Activated naive CD4-positive, alpha-beta T cell treated with anti-CD3 and anti-CD28 coated beads, Interleukin-2, amount 50 U/mL, for 24 hours (primary cell): ENCODE data around the gene ROR2.

Experiments used
- H3K27ac Mint-ChIP-seq: one replicate; pipeline ENCODE4 v1.8.0; 2021; ENCODE audit warnings: mild to moderate bottlenecking, mixed read lengths
- H3K27me3 Mint-ChIP-seq: one replicate; pipeline ENCODE4 v1.8.0; 2021; ENCODE audit warnings: mixed read lengths
- H3K36me3 Mint-ChIP-seq: one replicate; pipeline ENCODE4 v1.8.0; 2021; ENCODE audit warnings: mixed read lengths
- H3K4me1 Mint-ChIP-seq: one replicate; pipeline ENCODE4 v1.8.0; 2021; ENCODE audit warnings: mixed read lengths
- H3K4me3 Mint-ChIP-seq: one replicate; pipeline ENCODE4 v1.8.0; 2021; ENCODE audit warnings: mild to moderate bottlenecking, mixed read lengths
- H3K9me3 Mint-ChIP-seq: one replicate; pipeline ENCODE4 v1.8.0; 2021; ENCODE audit warnings: mixed read lengths

Gene ROR2

DNA sequence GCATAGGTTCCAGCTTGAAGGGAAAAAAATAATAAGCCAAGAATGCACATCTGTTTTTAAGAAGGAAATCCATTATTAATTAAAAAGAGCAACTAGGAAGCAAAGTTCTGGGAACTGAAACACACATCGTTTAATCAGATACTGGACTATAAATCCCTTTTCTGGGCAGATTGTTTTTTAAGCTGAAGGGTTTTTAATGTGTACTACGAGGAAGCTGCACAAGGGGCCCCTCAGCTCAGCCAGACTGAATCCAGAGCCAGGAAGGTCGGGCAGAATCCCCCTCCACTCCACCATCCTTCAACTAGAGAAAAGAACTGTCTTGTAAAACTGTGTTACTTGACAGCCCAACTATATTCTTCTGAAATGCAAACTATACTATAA, 49.2 kb downstream of the ROR2 start:
- peaks cover 10% of the 10 kb centered on the region for H3K27me3 Mint-ChIP-seq
- H3K27ac Mint-ChIP-seq: no peak overlapping the region
- H3K4me3 Mint-ChIP-seq: no peak overlapping the region
- H3K9me3 Mint-ChIP-seq: no peaks in the 10 kb centered on the region
- H3K4me1 Mint-ChIP-seq: no peaks in the 10 kb centered on the region
- H3K36me3 Mint-ChIP-seq: no peaks in the 10 kb centered on the region

DNA sequence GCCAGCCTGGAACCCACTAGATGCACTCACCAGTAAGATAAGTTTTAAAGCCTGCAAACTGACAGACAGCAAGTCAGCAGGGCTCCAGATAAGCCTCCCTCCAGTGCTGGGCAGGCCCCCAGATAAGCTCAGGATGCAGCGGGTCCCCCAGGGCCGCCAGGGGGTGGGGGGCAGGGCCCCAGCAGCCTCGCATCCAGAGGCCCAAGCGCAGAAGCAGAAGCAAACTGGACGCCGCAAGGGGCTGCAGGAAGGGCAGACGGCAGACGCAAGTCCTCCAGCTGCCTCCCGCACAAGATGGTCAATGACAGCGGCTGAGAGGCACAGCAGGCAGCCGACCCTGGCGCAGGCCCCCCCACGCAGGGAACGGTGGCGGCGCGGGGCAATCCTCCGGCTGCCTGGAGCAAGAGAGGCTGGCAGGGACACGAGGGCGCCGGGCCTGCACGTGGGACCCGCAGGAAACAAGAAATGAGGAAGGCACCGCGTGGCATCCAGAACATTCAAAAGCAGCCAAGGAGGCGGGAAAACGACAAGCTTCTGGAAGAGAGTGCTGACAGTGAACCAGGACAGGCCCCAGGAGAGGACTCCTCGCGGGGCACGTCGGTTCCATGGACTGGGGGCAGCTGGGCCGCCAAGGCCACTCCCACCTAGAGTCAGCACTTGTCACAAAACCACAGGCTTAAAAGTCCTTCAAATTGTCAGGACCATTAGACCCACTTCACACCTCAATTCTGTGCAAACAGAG, 49.8 kb downstream of the ROR2 start:
- H3K27ac Mint-ChIP-seq: no peak overlapping the region
- H3K4me3 Mint-ChIP-seq: no peak overlapping the region
- peaks cover 10% of the 10 kb centered on the region for H3K27me3 Mint-ChIP-seq
- H3K36me3 Mint-ChIP-seq: no peaks in the 10 kb centered on the region
- no peaks in the 10 kb centered on the region for H3K4me1 Mint-ChIP-seq
- no peaks in the 10 kb centered on the region for H3K9me3 Mint-ChIP-seq

GRCh38 chr9:91899594-91899993, 50.4 kb downstream of the ROR2 start:
- H3K4me3 Mint-ChIP-seq: no peak overlapping the region
- H3K36me3 Mint-ChIP-seq: no peaks in the 10 kb centered on the region
- no peaks in the 10 kb centered on the region for H3K4me1 Mint-ChIP-seq
- no peak overlapping the region for H3K27ac Mint-ChIP-seq
- H3K27me3 Mint-ChIP-seq: peaks cover 10% of the 10 kb centered on the region
- H3K9me3 Mint-ChIP-seq: no peaks in the 10 kb centered on the region

DNA sequence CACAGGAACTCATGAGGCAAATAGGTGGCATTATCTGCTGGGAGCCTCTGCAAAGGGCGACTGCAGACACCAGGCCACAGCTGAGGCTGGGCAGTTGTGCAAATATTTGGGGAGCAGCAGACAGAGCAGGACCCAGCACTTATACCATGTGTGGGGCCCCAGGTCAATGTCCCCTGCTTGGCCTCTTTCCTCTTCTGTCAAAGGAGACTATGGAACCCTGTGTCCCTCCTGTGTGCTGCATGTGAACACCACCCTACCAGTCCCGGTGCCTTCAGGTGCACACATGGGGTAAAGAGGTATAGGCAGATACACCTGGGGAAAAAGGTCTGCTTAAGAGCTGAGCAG, 50.8 kb downstream of the ROR2 start:
- H3K27ac Mint-ChIP-seq: no peak overlapping the region
- H3K4me3 Mint-ChIP-seq: no peak overlapping the region
- no peaks in the 10 kb centered on the region for H3K36me3 Mint-ChIP-seq
- peaks cover 11% of the 10 kb centered on the region for H3K27me3 Mint-ChIP-seq
- H3K4me1 Mint-ChIP-seq: no peaks in the 10 kb centered on the region
- no peaks in the 10 kb centered on the region for H3K9me3 Mint-ChIP-seq

GRCh38 chr9:91898451-91899218, 51.4 kb downstream of the ROR2 start:
- Mint-ChIP-seq H3K36me3 (no peaks in the 10 kb centered on the region), H3K4me1 (no peaks in the 10 kb centered on the region), H3K27me3 (peaks cover 15% of the 10 kb centered on the region), H3K4me3 (no peak overlapping the region), H3K27ac (no peak overlapping the region), H3K9me3 (no peaks in the 10 kb centered on the region)

- Mint-ChIP-seq H3K9me3 (no peaks in the 10 kb centered on the region), H3K36me3 (no peaks in the 10 kb centered on the region), H3K27ac (no peak overlapping the region), H3K4me3 (no peak overlapping the region), H3K4me1 (no peaks in the 10 kb centered on the region), H3K27me3 (peaks cover 18% of the 10 kb centered on the region)
Measured at GRCh38 chr9:91897201-91897600, 52.8 kb downstream of the ROR2 start.

DNA sequence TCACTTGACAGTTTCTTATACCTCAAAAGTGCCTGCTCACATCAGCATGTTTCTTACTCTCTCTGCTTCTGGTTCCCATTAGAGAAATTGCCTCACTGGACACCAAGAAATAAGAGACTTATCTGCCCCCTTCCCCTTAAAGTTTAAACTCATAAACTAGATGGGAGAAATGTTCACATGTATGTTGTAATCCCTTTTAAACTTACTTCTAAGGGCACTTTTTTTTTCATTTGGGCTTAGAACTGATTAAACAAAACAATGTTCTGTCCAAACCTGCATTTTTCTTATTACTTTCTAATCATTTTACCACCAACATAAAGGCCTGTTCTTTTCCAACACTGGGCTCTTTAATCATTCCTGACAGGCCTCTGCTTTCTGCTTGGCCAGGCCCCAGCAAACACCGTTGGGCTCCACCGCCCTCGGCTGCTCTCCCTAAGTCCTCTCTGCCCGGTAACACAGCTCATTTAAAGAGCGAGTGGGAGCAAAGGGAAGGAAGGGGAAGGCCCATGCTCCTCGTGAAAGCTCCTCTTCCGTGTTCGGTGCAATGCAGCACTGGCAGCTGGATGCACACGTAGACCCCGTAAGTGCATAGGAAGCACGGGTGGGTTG, 53.4 kb downstream of the ROR2 start:
- no peaks in the 10 kb centered on the region for H3K36me3 Mint-ChIP-seq
- no peak overlapping the region for H3K27ac Mint-ChIP-seq
- H3K4me3 Mint-ChIP-seq: no peak overlapping the region
- no peaks in the 10 kb centered on the region for H3K4me1 Mint-ChIP-seq
- H3K27me3 Mint-ChIP-seq: peaks cover 18% of the 10 kb centered on the region
- no peaks in the 10 kb centered on the region for H3K9me3 Mint-ChIP-seq

GRCh38 chr9:91896097-91896496, 53.9 kb downstream of the ROR2 start:
- no peaks in the 10 kb centered on the region for H3K9me3 Mint-ChIP-seq
- no peaks in the 10 kb centered on the region for H3K4me1 Mint-ChIP-seq
- H3K4me3 Mint-ChIP-seq: no peak overlapping the region
- H3K27me3 Mint-ChIP-seq: peaks cover 18% of the 10 kb centered on the region
- no peaks in the 10 kb centered on the region for H3K36me3 Mint-ChIP-seq
- peak overlapping the region; percentile 3 for H3K27ac Mint-ChIP-seq

DNA sequence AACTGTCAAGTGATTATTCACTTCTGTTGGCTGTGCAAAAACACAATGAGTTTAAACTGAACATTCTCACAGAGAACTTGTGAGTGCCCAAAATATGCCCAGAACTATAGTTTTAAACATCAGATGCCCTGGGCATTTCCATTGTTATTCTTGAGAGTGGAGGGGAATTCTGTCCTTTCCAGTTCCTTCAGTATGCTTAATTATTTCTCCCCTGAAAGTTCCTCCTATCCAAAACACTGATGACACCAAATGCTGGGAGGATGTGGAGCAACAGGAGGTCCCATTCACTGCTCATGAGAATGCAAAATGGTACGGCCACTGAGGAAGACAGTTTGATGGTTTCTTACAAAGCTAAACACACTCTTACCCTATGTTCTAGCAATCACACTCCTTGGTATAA, 55.5 kb downstream of the ROR2 start:
- no peaks in the 10 kb centered on the region for H3K9me3 Mint-ChIP-seq
- H3K27me3 Mint-ChIP-seq: peaks cover 18% of the 10 kb centered on the region
- H3K27ac Mint-ChIP-seq: no peak overlapping the region
- H3K36me3 Mint-ChIP-seq: no peaks in the 10 kb centered on the region
- no peaks in the 10 kb centered on the region for H3K4me1 Mint-ChIP-seq
- no peak overlapping the region for H3K4me3 Mint-ChIP-seq

- H3K4me1 Mint-ChIP-seq: no peaks in the 10 kb centered on the region
- H3K36me3 Mint-ChIP-seq: no peaks in the 10 kb centered on the region
- H3K27me3 Mint-ChIP-seq: peaks cover 18% of the 10 kb centered on the region
- peak overlapping the region; percentile 39 for H3K27ac Mint-ChIP-seq
- H3K4me3 Mint-ChIP-seq: no peak overlapping the region
- H3K9me3 Mint-ChIP-seq: no peaks in the 10 kb centered on the region
Measured at GRCh38 chr9:91894023-91894422, 56.0 kb downstream of the ROR2 start.

- no peaks in the 10 kb centered on the region for H3K4me1 Mint-ChIP-seq
- no peak overlapping the region for H3K27ac Mint-ChIP-seq
- no peak overlapping the region for H3K4me3 Mint-ChIP-seq
- H3K36me3 Mint-ChIP-seq: no peaks in the 10 kb centered on the region
- H3K27me3 Mint-ChIP-seq: peaks cover 22% of the 10 kb centered on the region
- H3K9me3 Mint-ChIP-seq: no peaks in the 10 kb centered on the region
Measured at GRCh38 chr9:91891915-91892314, 58.1 kb downstream of the ROR2 start.

GRCh38 chr9:91890662-91891061, 59.4 kb downstream of the ROR2 start:
- Mint-ChIP-seq H3K36me3 (no peaks in the 10 kb centered on the region), H3K9me3 (no peaks in the 10 kb centered on the region), H3K4me3 (no peak overlapping the region), H3K4me1 (no peaks in the 10 kb centered on the region), H3K27ac (no peak overlapping the region), H3K27me3 (peaks cover 12% of the 10 kb centered on the region)

GRCh38 chr9:91889161-91889911, 60.7 kb downstream of the ROR2 start:
- no peak overlapping the region for H3K27ac Mint-ChIP-seq
- H3K9me3 Mint-ChIP-seq: no peaks in the 10 kb centered on the region
- no peaks in the 10 kb centered on the region for H3K36me3 Mint-ChIP-seq
- H3K27me3 Mint-ChIP-seq: peaks cover 12% of the 10 kb centered on the region
- no peak overlapping the region for H3K4me3 Mint-ChIP-seq
- no peaks in the 10 kb centered on the region for H3K4me1 Mint-ChIP-seq

- Mint-ChIP-seq H3K27me3 (peaks cover 7% of the 10 kb centered on the region), H3K4me1 (no peaks in the 10 kb centered on the region)
Measured at GRCh38 chr9:91886414-91887076, 63.5 kb downstream of the ROR2 start.

DNA sequence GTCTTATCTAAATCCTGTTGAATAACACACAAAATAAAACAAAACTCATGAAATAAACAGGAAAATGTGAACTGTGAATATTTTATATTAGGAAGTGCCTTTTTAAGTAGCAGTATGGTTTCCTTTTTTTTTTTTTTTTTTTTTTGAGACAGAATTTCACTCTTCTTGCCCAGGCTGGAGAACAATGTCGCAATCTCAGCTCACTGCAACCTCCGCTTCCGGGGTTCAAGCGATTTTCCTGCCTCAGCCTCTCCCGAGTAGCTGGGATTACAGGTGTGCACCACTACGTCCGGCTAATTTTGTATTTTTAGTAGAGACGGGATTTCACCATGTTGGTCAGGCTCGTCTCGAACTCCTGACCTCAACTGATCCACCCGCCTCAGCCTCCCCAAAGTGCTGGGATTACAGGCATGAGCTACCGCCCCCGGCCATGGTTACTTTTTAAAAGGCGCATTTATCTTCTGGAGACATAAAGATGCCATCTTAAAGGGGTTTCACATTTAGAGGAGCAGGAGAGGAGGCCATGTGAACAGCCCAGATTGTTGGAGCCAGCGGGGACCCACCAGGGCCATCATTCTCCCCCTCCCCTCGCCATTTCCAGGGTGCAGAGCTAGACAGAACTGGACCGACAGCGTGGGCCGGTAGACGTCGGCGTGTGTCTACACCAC, 64.1 kb downstream of the ROR2 start:
- no peaks in the 10 kb centered on the region for H3K4me1 Mint-ChIP-seq
- H3K36me3 Mint-ChIP-seq: no peaks in the 10 kb centered on the region
- H3K4me3 Mint-ChIP-seq: no peak overlapping the region
- no peaks in the 10 kb centered on the region for H3K9me3 Mint-ChIP-seq
- H3K27me3 Mint-ChIP-seq: peaks cover 8% of the 10 kb centered on the region
- H3K27ac Mint-ChIP-seq: no peak overlapping the region

More at GRCh38 chr9:91886414-91887076, 63.5 kb downstream of the ROR2 start:
- Mint-ChIP-seq H3K9me3 (no peaks in the 10 kb centered on the region), H3K27ac (no peak overlapping the region), H3K4me3 (no peak overlapping the region), H3K36me3 (no peaks in the 10 kb centered on the region)
